GM23338 (cell line): Measurements from ENCODE around the gene TAF8.

Experiments
- CREB1 ChIP-seq: fragments of 250-450 bp; sonication (Bioruptor Pico); IDR thresholded peaks from 2 replicates; pipeline ENCODE4 v1.5.0; 2020; ENCODE audit warnings: low read depth, mild to moderate bottlenecking, moderate library complexity
- EZH2 ChIP-seq: fragments of 200-600 bp; sonication (generic); IDR thresholded peaks from one replicate; pipeline ENCODE4 v1.8.0; 2017; ENCODE audit warnings: antibody characterized with exemption, mild to moderate bottlenecking, low read depth; ENCODE audit not compliant: unreplicated experiment
- EZH2phosphoT487 ChIP-seq: fragments of 200-600 bp; sonication (generic); IDR thresholded peaks from one replicate; pipeline ENCODE4 v1.8.1; 2018; ENCODE audit warnings: antibody characterized with exemption; ENCODE audit not compliant: unreplicated experiment
- JUNB ChIP-seq: IDR thresholded peaks from one replicate; pipeline ENCODE4 v1.6.1; 2016; ENCODE audit warnings: antibody characterized with exemption; ENCODE audit not compliant: unreplicated experiment
- POLR2AphosphoS5 ChIP-seq: IDR thresholded peaks from 2 replicates; pipeline ENCODE4 v1.6.1; 2016; ENCODE audit warnings: antibody characterized with exemption, low read depth
- STAT1 ChIP-seq: IDR thresholded peaks from one replicate; pipeline ENCODE4 v1.6.1; 2016; ENCODE audit warnings: antibody characterized with exemption; ENCODE audit not compliant: unreplicated experiment
- ZNF331 ChIP-seq: fragments of 250-450 bp; sonication (Bioruptor Pico); IDR thresholded peaks from 2 replicates; pipeline ENCODE4 v1.5.0; 2020; ENCODE audit warnings: low read depth, mild to moderate bottlenecking, moderate library complexity
- TF ChIP-seq, protein P1 (sequence below), 2 experiments: fragments of 200-600 bp in 1 of 2; sonication (generic) in 1 of 2; conservative IDR thresholded peaks; 2 replicates each; pipeline versions ENCODE4 v1.5.1 to v1.6.1; 2016 to 2017; ENCODE audit warnings: antibody characterized with exemption in 2 of 2, low read depth in 2 of 2, mild to moderate bottlenecking in 2 of 2, moderate library complexity in 1 of 2
- TF ChIP-seq, protein P2 (sequence below): IDR thresholded peaks from one replicate; pipeline ENCODE4 v1.6.1; 2018; ENCODE audit warnings: antibody characterized with exemption; ENCODE audit not compliant: unreplicated experiment

DNA sequence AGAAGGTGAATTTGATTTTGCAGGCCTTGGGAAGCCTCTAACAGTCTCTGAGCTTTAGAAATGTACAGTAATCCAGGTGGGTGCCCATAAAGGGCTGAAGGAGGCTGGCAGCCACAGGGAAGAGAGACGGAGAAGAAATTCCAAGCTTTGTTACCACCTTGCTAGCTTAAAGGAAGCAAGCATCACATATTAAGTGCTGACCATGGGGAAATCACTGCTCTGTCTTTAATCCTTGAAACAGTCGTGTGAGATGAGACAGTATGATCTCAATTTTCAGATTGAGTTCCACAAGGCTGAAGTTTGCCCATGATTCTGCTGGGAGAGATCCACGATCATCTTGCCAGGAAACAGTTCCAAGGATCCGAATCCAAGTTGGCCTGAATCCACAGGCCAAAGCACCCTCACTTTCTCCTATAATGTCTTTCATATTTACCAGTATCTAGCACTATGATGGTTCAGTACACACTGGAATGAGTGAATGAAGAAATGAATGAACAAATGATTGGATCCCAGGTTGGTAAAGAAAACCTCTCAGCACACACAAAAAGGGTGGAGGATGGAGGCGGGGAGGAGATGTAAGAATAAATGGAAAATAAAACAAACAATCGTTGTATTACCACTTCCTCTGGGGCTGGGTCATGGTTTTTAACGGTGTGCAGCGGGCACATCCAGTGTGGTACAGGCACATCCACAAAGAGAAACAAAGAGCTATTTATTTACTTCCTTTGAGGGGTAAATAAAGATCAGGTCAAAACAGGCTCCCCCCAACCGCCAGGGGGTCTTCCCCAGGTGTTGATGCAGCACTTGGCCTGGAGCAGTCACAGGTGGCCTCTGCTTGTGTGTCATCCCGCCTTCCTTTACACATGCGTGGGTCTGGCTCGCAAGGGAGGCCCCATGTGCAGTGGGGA is 28.2 kb upstream of the TAF8 start:
- TF ChIP-seq, protein P1, sequence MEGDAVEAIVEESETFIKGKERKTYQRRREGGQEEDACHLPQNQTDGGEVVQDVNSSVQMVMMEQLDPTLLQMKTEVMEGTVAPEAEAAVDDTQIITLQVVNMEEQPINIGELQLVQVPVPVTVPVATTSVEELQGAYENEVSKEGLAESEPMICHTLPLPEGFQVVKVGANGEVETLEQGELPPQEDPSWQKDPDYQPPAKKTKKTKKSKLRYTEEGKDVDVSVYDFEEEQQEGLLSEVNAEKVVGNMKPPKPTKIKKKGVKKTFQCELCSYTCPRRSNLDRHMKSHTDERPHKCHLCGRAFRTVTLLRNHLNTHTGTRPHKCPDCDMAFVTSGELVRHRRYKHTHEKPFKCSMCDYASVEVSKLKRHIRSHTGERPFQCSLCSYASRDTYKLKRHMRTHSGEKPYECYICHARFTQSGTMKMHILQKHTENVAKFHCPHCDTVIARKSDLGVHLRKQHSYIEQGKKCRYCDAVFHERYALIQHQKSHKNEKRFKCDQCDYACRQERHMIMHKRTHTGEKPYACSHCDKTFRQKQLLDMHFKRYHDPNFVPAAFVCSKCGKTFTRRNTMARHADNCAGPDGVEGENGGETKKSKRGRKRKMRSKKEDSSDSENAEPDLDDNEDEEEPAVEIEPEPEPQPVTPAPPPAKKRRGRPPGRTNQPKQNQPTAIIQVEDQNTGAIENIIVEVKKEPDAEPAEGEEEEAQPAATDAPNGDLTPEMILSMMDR (conservative IDR thresholded peaks at IDR 0.05; ENCODE audit: low read depth in 2 of 2) = no peak
- TF ChIP-seq POLR2AphosphoS5 (no peak), EZH2phosphoT487 (no peak), EZH2 (no peak), ZNF331 (no peak), JUNB (no peak), STAT1 (no peak), CREB1 (CRISPR knock-in tag) (no peak)
- TF ChIP-seq, protein P2, sequence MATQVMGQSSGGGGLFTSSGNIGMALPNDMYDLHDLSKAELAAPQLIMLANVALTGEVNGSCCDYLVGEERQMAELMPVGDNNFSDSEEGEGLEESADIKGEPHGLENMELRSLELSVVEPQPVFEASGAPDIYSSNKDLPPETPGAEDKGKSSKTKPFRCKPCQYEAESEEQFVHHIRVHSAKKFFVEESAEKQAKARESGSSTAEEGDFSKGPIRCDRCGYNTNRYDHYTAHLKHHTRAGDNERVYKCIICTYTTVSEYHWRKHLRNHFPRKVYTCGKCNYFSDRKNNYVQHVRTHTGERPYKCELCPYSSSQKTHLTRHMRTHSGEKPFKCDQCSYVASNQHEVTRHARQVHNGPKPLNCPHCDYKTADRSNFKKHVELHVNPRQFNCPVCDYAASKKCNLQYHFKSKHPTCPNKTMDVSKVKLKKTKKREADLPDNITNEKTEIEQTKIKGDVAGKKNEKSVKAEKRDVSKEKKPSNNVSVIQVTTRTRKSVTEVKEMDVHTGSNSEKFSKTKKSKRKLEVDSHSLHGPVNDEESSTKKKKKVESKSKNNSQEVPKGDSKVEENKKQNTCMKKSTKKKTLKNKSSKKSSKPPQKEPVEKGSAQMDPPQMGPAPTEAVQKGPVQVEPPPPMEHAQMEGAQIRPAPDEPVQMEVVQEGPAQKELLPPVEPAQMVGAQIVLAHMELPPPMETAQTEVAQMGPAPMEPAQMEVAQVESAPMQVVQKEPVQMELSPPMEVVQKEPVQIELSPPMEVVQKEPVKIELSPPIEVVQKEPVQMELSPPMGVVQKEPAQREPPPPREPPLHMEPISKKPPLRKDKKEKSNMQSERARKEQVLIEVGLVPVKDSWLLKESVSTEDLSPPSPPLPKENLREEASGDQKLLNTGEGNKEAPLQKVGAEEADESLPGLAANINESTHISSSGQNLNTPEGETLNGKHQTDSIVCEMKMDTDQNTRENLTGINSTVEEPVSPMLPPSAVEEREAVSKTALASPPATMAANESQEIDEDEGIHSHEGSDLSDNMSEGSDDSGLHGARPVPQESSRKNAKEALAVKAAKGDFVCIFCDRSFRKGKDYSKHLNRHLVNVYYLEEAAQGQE = no peak
